GM21381 (cell line): Measurements from ENCODE around the gene TLE1.

ENCODE experiments used
- ATAC-seq: cut with Tn5 transposase; IDR thresholded peaks from one replicate; pipeline ENCODE4 v1.9.1; 2021; ENCODE audit warnings: mild to moderate bottlenecking, moderate library complexity; ENCODE audit not compliant: unreplicated experiment

The TLE1 gene

DNA sequence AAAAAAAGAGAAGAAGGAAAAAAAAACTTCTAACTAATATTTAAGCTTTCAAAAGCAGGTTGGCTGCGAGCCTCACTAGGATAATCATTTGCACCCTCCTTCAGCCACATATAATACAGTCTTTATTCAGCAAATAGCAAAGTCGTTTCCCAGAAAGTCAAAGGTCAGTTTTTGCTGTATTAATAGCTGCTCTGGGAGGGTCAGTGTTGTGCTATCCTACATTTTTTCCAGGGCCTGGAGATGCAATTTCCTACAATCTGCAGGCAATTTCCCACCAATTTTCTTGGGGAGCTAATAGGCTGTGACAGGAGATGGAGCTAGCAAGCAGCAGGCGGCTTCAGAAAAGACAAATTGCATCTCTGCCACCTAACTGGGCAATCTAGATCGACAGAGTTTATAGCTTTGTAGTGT lies 136.8 kb downstream of the TLE1 start:
- ATAC-seq, result no peak

DNA sequence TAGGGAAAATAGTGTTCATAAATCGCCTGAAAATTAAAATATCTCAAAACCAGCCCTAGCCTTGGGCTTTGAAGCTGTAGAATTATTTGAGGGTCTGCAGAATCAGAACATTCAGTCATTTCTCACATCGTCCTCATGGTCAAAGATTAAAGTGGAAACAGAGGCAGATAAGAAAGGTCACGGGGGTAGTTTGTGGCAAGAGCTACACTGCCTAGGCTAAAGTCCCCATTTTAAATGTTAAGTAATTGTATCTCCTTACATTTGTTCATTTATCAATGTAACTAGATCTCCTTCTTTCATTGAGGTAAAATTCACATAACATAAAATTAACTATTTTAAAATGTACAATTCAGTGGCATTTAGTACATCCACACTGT lies 139.2 kb downstream of the TLE1 start:
- ATAC-seq, result no peak

DNA sequence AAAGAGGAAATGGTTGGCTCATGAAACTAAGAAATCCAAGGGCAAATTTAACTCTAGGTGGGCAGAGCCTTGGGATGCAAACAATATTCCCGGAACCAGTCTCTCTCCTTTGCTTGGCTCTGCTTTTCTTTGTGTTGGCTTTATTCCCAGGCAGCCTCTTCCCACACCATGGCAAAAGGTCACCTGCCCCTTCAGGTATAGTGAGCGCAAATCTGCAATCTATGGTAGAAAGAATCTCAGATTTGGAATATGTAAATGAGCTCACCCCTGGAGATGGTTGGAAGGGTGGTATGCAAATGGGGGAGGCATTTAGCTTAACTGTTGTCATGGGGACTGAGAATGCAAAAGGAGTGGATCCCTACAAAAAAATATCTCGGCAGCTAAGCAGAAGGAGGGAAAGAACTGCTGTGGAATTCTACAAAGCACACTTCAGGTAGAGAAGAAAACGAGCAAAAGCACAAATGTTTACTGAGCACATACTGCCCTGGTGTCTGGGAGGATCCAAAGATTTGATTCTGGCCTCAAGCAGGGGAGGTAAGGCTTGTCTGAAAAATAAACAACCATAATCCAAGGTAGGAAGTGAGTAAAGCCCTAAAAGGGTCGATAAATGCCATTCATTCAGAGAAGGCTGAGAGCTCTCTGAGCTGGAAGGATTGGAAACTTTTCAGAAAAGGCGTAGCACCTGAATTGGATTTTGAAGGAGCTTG lies 139.7 kb downstream of the TLE1 start:
- ATAC-seq, result no peak

DNA sequence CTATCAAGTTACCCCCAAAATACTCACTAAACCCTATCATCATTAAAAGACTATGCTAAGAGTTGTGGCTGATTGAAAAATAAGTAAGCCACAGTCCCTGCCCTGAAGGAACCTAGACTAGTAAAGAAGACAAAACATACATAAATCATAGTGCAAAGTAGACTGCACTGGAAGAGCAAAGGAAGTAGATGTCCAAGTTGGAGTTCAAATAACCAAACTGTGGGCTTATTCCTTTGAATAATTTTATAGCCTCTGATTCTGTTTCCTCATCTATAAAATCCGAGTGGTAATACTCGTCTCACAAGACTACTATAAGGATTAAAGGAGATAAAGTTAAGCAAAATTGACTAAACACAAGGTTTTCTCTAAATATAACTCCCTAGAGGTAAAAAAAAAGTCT lies 140.4 kb downstream of the TLE1 start:
- no peak for ATAC-seq

DNA sequence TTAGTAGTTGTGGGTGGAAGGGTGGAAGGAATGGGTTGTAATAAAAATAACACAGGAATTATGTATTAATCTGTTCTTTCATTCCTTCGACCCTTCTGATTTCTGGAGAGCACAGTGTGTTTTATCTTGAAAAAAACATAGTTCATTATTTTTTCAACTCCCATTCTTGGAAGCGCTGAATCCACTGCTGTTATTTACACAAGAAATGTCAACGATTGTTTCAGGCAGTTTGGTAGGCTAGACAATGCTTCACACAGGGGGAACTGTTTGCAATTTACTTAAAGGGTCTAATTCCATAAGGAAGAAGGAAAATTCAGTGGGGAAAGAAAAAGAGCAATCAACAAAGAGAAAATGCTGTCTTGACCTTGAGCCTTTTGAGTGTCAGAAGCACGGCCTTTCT lies 142.9 kb downstream of the TLE1 start:
- ATAC-seq, result no peak

DNA sequence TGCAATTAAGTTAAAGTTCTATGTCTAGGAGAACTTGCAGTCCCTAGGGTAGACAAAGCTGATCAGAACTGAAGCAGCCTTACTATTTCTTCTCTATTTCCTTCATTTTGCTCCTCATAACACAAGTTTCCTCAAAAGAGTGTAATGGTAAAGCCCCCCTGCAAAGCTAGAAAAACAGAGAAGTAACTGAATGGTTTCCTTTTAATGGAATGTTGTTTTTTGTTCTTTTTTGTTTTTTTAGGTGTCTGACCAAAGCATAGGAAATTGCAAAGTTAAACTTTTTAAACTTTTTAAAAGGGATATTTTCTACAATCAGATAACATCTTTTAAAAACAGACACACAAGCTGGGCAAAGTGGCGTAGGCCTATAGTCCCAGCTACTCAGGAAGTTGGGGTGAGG lies 145.7 kb downstream of the TLE1 start:
- ATAC-seq, result no peak

DNA sequence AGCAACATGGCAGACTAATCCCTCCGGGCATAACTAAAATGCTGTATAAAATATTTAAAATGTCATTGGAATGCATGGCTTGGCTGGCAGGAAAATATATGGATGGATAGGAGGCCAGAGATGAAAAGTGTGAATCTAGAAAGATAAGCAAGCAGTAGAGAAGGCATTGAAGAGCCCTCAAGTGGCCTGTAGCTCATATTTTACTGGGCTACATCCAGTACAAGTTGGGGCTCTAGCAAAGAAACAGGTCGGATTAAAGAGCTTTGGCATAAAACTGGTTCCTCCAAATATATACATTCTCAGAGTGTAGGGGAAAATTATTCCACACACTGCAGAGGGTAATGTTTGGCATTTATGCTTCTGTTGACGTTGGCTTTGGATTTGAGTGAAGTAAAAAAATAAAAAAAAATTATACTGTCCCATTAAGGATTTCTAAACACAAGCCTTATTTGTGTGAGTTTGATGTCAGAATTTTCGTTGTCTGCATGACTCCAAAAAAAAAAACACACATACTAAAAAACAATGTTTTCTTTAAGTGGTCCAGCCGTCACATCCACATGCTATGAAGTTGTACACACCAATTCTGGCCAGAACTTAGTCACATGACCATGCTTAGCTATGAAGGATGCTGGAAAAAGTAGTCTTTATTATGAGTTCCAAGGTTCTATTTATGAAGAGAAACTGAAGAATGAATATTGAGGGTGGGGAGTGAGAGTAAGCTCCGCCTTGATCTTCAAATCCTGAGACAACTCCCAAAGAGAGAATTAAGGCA lies 147.0 kb downstream of the TLE1 start:
- ATAC-seq, result no peak

DNA sequence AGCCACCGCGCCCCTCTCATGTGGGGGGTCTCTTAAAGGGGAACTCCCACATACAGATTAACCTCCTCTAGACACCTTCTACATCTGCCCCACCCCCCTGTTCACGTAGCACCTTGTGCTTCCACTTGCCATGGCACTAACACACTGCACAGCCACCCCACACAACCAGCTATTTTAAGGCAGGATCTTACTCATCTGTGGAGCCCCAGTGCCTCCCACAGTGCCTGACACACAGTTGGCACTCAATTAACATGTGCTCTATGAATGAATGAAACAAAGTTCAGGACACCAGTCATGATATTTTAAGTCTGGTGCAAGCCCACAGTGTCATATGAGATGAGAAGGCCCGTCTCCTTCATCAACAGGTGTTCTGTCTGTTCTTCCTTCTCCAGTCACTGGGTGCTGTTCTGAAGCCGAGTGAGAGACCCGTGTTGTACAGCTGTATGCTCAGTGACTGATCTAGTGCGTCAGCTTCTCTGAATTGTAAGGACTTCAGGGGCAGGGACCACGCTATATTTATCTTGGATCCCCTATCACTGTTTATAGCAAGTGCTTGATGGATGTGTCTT lies 149.1 kb downstream of the TLE1 start:
- ATAC-seq, result no peak

DNA sequence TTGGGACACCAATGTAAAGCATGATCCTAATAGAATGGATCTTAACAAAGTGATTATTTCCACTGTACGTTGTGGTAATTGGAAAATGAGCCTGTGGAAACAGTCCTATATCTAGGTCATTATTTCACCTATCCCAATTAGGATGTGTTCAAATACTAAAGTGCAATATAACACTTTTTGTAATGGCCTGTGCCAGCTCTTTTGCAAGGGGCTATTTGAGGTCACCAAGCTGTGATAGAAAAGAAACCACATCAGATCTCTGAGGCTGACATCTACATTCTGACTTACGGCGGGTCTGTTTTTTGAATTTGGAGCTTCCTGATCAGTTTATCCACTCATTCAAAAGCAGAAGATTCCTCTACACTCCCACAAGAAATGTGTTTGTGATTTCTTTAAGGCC lies 150.0 kb downstream of the TLE1 start:
- no peak for ATAC-seq

DNA sequence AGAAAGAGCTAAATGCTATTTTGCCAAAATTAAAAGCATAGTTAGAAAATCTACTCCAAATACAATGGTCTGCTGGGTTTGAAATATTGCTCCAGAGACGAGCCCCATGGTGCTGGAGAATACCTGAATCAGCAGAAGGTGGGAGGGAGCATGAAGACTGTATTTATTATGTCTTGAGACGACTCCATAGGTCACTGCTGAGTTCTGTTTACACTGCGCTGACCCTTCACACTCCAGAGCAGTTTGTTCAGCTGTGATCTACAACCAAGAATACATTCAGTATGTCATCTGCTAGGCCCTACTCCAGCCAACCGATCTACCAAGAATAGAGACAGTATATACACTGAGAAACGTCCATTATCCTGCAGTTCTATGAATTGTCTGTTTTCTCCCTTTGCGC lies 150.5 kb downstream of the TLE1 start:
- no peak for ATAC-seq

DNA sequence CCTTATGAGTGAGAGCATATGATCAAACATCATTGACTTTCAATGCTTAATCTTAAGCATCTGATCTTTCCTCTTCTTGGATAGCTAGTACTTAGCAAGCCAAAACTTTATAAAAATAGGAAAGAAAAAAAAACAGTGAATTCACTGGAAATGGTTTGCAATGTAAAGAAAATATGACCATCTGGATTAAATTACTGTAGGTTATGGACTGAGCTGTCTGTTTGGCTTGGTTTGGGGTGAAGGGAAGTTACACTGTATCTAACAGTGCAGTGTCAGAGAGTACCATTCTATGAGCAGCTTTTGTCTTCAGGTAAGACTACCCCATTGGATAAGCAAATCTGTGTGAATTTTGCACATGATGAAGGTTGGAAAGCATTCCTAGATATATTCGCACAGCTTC lies 151.4 kb downstream of the TLE1 start:
- no peak for ATAC-seq

DNA sequence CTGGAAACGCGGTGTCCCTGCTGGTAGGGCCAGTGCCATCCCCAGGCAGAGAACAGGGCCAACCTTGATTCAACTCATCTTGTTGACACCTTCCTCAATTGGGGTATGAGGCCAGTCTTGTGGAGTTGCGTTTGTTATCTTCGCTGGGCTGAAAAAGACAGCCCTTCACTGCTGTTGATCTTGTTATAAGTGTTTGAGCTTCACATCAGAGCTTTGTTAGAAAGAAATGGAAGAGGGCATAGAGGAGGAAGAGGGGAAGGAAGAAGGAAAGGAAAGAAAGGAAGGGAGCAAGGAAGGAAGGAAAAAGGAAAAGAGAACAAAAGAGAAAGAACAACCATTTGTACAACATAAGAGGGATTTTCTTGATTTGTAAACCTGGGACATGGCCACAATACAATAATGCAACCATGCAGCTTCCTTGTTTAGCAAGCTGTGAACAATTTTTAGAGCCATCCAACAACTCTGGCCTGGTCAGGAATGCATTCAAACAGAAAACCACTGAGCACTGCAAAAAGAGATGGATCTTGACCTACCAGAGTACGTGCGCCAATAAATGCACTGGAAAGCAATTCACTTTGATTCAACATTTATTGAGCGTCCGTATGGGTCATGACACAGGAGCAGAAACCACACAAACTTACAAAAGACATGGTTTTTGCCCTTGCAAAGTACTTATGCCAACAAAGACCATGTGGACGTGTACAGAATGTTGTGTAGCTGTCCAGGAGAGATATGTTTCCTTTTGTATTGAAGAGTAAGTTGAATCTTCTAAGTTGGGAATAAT lies 152.9 kb downstream of the TLE1 start:
- ATAC-seq, result no peak

DNA sequence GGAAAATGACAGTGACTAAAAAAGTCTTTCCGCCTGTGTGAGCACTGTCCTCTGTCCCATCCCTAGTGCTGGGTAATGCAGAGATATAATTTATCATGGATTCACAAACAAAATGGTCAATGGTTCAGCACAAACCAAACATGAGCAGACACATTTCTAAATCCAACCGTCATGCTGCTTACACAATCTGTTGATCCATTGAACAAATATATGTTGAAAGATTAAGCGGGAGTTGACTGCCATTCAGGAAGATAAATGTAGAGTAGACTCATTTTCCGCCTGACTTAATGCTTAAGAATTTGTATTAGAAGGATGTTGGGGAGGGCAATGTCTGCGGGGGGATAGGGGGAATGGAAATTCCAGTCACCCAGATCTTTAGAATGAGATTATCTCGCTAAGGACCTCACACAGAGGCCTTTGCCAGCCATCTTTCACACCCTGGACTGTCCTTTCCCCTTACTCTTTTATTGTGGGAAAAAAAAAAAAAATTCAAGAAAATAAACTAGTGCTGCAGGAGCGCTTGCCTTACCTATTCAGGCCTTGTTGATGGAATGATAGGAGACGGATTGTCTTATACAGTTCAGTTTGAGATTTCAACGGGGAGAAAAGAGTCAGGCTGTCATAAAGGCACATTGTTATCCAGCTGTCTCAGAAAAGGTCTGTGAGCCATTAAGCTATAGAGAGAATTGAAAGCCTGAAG lies 153.7 kb downstream of the TLE1 start:
- no peak for ATAC-seq

DNA sequence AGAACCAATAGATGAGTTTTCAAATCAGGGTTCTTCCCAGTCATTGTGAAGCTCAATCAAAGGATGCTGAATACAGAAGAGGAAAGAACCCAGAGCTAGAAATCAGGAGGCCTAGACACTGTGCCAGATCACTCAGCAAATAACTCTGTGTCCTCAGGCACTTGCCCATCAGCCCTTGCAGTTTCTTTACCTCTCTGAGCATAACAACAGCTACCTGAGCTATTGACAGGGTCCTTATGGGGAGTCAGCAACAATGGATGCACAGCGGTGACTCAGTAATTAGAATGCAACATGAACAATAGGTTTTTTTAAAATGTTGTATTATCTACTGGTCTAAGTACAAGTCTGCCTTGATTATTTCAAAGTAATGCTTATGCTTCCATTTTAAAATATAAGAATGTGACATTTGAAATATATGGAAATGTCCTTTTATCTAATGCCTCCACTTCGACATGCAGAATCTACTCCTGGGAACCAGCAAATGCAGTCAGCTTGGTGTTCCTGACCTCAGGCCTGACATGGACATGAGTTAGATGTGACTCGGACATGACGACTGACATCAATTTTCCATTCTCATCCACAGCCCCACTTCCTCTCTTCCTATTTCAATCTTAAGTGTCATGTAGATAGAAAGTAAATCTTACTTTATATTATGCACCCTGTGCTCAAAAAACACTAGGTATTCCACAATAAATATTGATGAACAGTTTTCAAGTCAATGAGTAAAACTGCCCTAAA lies 155.0 kb downstream of the TLE1 start:
- no peak for ATAC-seq
